Measurements from ENCODE around the gene PAX7. TPM values are rescaled to one million over a fixed set of nuclear protein-coding genes. Genes with fewer than 3 reads are reported as not detected.

The PAX7 gene
- total RNA-seq, 2 donors from 2014 or later, result not detected

GRCh38 chr1:18796950-18797349 is 166.3 kb downstream of the PAX7 start:
- Histone ChIP-seq H3K36me3 (replicated peaks in 1 of 2; ENCODE audit: insufficient read depth in 1 of 2, low read depth in 2 of 2) (no peaks in the 10 kb centered on the region), H3K4me1 (no peaks in the 10 kb centered on the region), H3K27me3 (no peaks in the 10 kb centered on the region), H3K9me3 (no peaks in the 10 kb centered on the region), H3K4me3 (no peak overlapping the region), H3K27ac (no peak overlapping the region)
- intact Hi-C loops (cut with DNase I), result no loop called here
- WGBS, 2 donors, result 68 to 75% methylated on average over 3 of the region's 3 CpGs
- TF ChIP-seq CTCF (IDR thresholded peaks at IDR 0.05) (no peak), POLR2A (IDR thresholded peaks at IDR 0.05) (no peak)
- DNase-seq, result no peak
- no peak for ATAC-seq

Small RNA genes lying within 50 kb of the gene (small RNA-seq; reads per million reads assigned to genes)
- not detected for gene AL031737.1

Other genes with a start within 250 kb of the PAX7 start
- gene KLHDC7A, start 149.9 kb upstream of the PAX7 start, total RNA-seq, result 1 to 10 TPM; 3.6 to 5.6 TPM
- gene TAS1R2, start 228.8 kb downstream of the PAX7 start, total RNA-seq, result not detected

All from body of pancreas (tissue), 4 donors.